OCI-LY3 (cell line): ENCODE results near the gene SEMA6A.

ENCODE experiments used
- EZH2phosphoT487 ChIP-seq: fragments of 200-600 bp; shearing (Covaris generic); IDR thresholded peaks from 2 replicates; pipeline ENCODE4 v1.6.1; 2018; ENCODE audit warnings: antibody characterized with exemption, mixed run types, low read depth
- TF ChIP-seq, protein P1 (sequence below): fragments of 200-600, 300-600 bp; sonication (generic); IDR thresholded peaks from 2 replicates; pipeline ENCODE4 v1.5.1; 2014; ENCODE audit warnings: antibody characterized with exemption, low read length, low read depth

GRCh38 chr5:116482394-116482793, 92.2 kb downstream of the SEMA6A start:
- TF ChIP-seq, protein P1, sequence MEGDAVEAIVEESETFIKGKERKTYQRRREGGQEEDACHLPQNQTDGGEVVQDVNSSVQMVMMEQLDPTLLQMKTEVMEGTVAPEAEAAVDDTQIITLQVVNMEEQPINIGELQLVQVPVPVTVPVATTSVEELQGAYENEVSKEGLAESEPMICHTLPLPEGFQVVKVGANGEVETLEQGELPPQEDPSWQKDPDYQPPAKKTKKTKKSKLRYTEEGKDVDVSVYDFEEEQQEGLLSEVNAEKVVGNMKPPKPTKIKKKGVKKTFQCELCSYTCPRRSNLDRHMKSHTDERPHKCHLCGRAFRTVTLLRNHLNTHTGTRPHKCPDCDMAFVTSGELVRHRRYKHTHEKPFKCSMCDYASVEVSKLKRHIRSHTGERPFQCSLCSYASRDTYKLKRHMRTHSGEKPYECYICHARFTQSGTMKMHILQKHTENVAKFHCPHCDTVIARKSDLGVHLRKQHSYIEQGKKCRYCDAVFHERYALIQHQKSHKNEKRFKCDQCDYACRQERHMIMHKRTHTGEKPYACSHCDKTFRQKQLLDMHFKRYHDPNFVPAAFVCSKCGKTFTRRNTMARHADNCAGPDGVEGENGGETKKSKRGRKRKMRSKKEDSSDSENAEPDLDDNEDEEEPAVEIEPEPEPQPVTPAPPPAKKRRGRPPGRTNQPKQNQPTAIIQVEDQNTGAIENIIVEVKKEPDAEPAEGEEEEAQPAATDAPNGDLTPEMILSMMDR, result no peak
- TF ChIP-seq EZH2phosphoT487, result no peak
